HEK293 (cell line): ENCODE results near the gene GRIP1.

Source experiments
- CTCF ChIA-PET: fragments of 350-600 bp; formaldehyde crosslinking; extraction: SDS; loops from one replicate; lab custom pipeline; 2021; ENCODE audit warnings: antibody characterized with exemption; lab: Yijun Ruan, JAX
- POLR2A ChIA-PET: fragments of 300-600 bp; formaldehyde crosslinking; extraction: SDS; loops from one replicate; lab custom pipeline; 2020; ENCODE audit warnings: antibody characterized with exemption, inconsistent platforms; lab: Yijun Ruan, JAX
- H3K27ac ChIP-seq: fragments of 200-500 bp; sonication (Bioruptor generic); 2 replicates; pipeline ENCODE4 v1.5.1; 2014; ENCODE audit warnings: low read depth, low read length, control low read depth, inconsistent platforms; ENCODE audit errors: extremely low read depth
- H3K36me3 ChIP-seq, 2 experiments: fragments of 200-500 bp in 1 of 2; sonication (Bioruptor generic) in 1 of 2; 1 replicate in 1 of 2; 2 replicates in 1 of 2; pipeline ENCODE4 v1.5.1; 2014 to 2017; ENCODE audit warnings: inconsistent platforms in 2 of 2, low read length in 2 of 2; ENCODE audit not compliant: control insufficient read depth in 2 of 2, insufficient read depth in 1 of 2
- H3K4me1 ChIP-seq: fragments of 200-500 bp; sonication (Bioruptor generic); 2 replicates; pipeline ENCODE4 v1.5.1; 2014; ENCODE audit warnings: mild to moderate bottlenecking, low read length, inconsistent platforms; ENCODE audit not compliant: control insufficient read depth, insufficient read depth
- H3K4me3 ChIP-seq: 2 replicates; pipeline ENCODE4 v1.5.1; 2011; ENCODE audit warnings: low read depth, mild to moderate bottlenecking, control low read depth, low read length, moderate library complexity
- H3K9me3 ChIP-seq: fragments of 200-500 bp; sonication (Bioruptor generic); 2 replicates; pipeline ENCODE4 v1.5.1; 2014; ENCODE audit warnings: low read depth, low read length, inconsistent platforms; ENCODE audit not compliant: control insufficient read depth, insufficient read depth
- EGR2 ChIP-seq: fragments of 450-650 bp; formaldehyde crosslinking; IDR thresholded peaks from 2 replicates; pipeline ENCODE4 v1.5.1; 2016; ENCODE audit warnings: low read depth, missing biosample characterization, missing genetic modification characterization
- FEZF1 ChIP-seq: fragments of 450-650 bp; formaldehyde crosslinking; IDR thresholded peaks from 2 replicates; pipeline ENCODE4 v1.5.1; 2016; ENCODE audit warnings: missing biosample characterization, missing genetic modification characterization
- KLF10 ChIP-seq: fragments of 450-650 bp; IDR thresholded peaks from 2 replicates; pipeline ENCODE4 v1.5.1; 2018; ENCODE audit warnings: missing biosample characterization, mild to moderate bottlenecking, missing genetic modification characterization
- SP3 ChIP-seq: fragments of 450-650 bp; formaldehyde crosslinking; IDR thresholded peaks from 2 replicates; pipeline ENCODE4 v1.5.1; 2016; ENCODE audit warnings: missing biosample characterization, missing genetic modification characterization
- ZFHX2 ChIP-seq: fragments of 450-650 bp; formaldehyde crosslinking; conservative IDR thresholded peaks from 2 replicates; pipeline ENCODE4 v1.5.1; 2016; ENCODE audit warnings: missing biosample characterization, missing genetic modification characterization
- ZIC2 ChIP-seq: fragments of 450-650 bp; formaldehyde crosslinking; IDR thresholded peaks from 2 replicates; pipeline ENCODE4 v1.5.1; 2016; ENCODE audit warnings: missing biosample characterization, missing genetic modification characterization
- ZNF155 ChIP-seq: fragments of 450-650 bp; formaldehyde crosslinking; IDR thresholded peaks from 2 replicates; pipeline ENCODE4 v1.5.1; 2016; ENCODE audit warnings: missing biosample characterization, missing genetic modification characterization
- ZNF302 ChIP-seq: fragments of 450-650 bp; formaldehyde crosslinking; IDR thresholded peaks from 2 replicates; pipeline ENCODE4 v1.5.1; 2016; ENCODE audit warnings: missing biosample characterization, missing genetic modification characterization, low read depth
- ZNF341 ChIP-seq: fragments of 450-650 bp; formaldehyde crosslinking; IDR thresholded peaks from 2 replicates; pipeline ENCODE4; 2016; ENCODE audit warnings: low read depth, missing biosample characterization, missing genetic modification characterization
- ZNF423 ChIP-seq: fragments of 450-650 bp; formaldehyde crosslinking; IDR thresholded peaks from 2 replicates; pipeline ENCODE4 v1.5.1; 2016; ENCODE audit warnings: missing biosample characterization, missing genetic modification characterization
- ZNF623 ChIP-seq: fragments of 450-650 bp; formaldehyde crosslinking; IDR thresholded peaks from 2 replicates; pipeline ENCODE4 v1.5.1; 2016; ENCODE audit warnings: missing biosample characterization, missing genetic modification characterization
- ZNF692 ChIP-seq: fragments of 450-650 bp; formaldehyde crosslinking; IDR thresholded peaks from 2 replicates; pipeline ENCODE4 v1.5.1; 2016; ENCODE audit warnings: missing biosample characterization, missing genetic modification characterization
- ZNF76 ChIP-seq: fragments of 450-650 bp; formaldehyde crosslinking; IDR thresholded peaks from 2 replicates; pipeline ENCODE4; 2016; ENCODE audit warnings: low read depth, missing biosample characterization, missing genetic modification characterization, borderline replicate concordance
- ZNF768 ChIP-seq: fragments of 450-650 bp; formaldehyde crosslinking; IDR thresholded peaks from 2 replicates; pipeline ENCODE4 v1.5.1; 2018; ENCODE audit warnings: missing biosample characterization, mild to moderate bottlenecking, missing genetic modification characterization
- ZNF830 ChIP-seq: fragments of 450-650 bp; IDR thresholded peaks from 2 replicates; pipeline ENCODE4 v1.5.0; 2018; ENCODE audit warnings: missing biosample characterization, missing genetic modification characterization, low read depth, mild to moderate bottlenecking, moderate library complexity
- ZNF837 ChIP-seq: fragments of 450-650 bp; formaldehyde crosslinking; IDR thresholded peaks from 2 replicates; pipeline ENCODE4 v1.5.1; 2016; ENCODE audit warnings: missing biosample characterization, missing genetic modification characterization
- TF ChIP-seq, protein P1 (sequence below): fragments of 450-650 bp; formaldehyde crosslinking; conservative IDR thresholded peaks from 2 replicates; pipeline ENCODE4 v1.5.1; 2016; ENCODE audit warnings: low read depth, missing biosample characterization, missing genetic modification characterization
- TF ChIP-seq, protein P2 (sequence below): fragments of 450-650 bp; formaldehyde crosslinking; IDR thresholded peaks from 2 replicates; pipeline ENCODE4 v1.5.1; 2016; ENCODE audit warnings: missing biosample characterization, missing genetic modification characterization

GRIP1 gene

DNA sequence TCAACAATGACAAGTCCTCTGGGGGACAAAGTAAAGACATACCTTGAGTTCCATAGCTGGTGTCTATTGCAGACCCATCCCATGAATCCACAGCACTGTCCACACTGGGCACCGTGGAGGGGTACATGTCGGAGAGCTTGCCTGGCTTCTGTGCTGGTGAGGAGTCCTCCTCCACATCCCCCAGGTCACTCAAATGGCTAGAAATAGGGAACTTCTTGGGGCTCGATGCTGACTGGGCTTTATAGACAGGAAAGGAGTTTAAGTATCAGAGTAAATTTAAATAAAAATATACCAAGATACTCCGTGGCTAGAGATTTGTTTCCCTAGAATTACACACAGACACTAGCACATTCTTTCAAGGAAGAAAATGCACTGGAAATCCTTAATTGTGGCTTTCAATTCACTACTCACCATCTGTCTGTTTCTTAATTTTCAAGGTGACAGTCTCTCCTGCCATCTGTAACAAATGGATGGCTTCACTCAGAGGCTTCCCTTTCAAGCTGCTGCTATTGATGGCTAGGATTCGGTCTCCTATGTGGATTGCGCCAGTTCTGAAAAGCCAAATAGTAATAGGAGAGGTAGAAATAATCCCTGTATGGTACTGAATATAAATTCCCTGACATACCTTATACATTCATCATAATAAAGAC, 286.5 kb downstream of the GRIP1 start (continued):
- TF ChIP-seq, protein P1, sequence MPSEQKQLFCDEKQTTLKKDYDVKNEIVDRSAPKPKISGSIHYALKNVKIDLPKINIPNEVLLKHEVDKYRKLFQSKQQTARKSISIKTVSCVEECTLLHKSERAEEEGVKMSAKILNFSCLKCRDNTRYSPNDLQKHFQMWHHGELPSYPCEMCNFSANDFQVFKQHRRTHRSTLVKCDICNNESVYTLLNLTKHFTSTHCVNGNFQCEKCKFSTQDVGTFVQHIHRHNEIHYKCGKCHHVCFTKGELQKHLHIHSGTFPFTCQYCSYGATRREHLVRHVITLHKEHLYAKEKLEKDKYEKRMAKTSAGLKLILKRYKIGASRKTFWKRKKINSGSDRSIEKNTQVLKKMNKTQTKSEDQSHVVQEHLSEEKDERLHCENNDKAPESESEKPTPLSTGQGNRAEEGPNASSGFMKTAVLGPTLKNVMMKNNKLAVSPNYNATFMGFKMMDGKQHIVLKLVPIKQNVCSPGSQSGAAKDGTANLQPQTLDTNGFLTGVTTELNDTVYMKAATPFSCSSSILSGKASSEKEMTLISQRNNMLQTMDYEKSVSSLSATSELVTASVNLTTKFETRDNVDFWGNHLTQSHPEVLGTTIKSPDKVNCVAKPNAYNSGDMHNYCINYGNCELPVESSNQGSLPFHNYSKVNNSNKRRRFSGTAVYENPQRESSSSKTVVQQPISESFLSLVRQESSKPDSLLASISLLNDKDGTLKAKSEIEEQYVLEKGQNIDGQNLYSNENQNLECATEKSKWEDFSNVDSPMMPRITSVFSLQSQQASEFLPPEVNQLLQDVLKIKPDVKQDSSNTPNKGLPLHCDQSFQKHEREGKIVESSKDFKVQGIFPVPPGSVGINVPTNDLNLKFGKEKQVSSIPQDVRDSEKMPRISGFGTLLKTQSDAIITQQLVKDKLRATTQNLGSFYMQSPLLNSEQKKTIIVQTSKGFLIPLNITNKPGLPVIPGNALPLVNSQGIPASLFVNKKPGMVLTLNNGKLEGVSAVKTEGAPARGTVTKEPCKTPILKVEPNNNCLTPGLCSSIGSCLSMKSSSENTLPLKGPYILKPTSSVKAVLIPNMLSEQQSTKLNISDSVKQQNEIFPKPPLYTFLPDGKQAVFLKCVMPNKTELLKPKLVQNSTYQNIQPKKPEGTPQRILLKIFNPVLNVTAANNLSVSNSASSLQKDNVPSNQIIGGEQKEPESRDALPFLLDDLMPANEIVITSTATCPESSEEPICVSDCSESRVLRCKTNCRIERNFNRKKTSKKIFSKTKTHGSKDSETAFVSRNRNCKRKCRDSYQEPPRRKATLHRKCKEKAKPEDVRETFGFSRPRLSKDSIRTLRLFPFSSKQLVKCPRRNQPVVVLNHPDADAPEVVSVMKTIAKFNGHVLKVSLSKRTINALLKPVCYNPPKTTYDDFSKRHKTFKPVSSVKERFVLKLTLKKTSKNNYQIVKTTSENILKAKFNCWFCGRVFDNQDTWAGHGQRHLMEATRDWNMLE (tag by site-specific recombination): no peak

DNA sequence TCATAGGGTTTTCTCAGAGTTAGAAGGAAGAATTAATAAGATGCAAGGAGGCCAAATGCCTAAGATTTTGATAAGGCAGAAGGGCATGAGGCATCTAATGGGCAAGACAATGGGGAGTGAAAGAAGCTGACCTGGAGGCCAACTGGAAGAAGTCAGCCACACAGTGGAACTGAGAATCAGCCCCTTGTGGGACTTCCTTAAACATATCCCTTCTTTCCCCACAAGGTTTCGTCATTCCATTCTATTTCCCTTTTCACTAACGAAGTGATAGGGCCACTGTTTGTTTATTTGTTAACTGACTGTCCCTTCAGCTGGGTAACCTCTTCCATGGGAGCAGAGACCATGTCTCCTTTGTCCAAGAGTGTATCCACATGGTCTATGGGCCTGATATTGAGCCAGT, 290.4 kb downstream of the GRIP1 start:
- Histone ChIP-seq H3K36me3 (peaks cover 0 to 6% of the 10 kb centered on the region in 2 experiments; a peak in 1 of 3 replicates), H3K27ac (no peak overlapping the region), H3K9me3 (no peaks in the 10 kb centered on the region), H3K4me1 (no peaks in the 10 kb centered on the region), H3K4me3 (no peak overlapping the region)
- ChIA-PET POLR2A (no interaction called here), CTCF (no interaction called here)
- no peak for TF ChIP-seq KLF10 (tag by site-specific recombination)
- TF ChIP-seq ZNF302 (tag by site-specific recombination): no peak
- TF ChIP-seq ZNF623 (tag by site-specific recombination): no peak
- no peak for TF ChIP-seq FEZF1 (tag by site-specific recombination)
- no peak for TF ChIP-seq ZNF341 (tag by site-specific recombination)
- no peak for TF ChIP-seq ZNF768 (tag by site-specific recombination)
- no peak for TF ChIP-seq ZFHX2 (tag by site-specific recombination)
- no peak for TF ChIP-seq EGR2
- no peak for TF ChIP-seq ZNF837 (tag by site-specific recombination)
- TF ChIP-seq ZNF423 (tag by site-specific recombination): no peak
- no peak for TF ChIP-seq ZNF76 (tag by site-specific recombination)
- no peak for TF ChIP-seq SP3
- no peak for TF ChIP-seq ZIC2
- TF ChIP-seq, protein P2, sequence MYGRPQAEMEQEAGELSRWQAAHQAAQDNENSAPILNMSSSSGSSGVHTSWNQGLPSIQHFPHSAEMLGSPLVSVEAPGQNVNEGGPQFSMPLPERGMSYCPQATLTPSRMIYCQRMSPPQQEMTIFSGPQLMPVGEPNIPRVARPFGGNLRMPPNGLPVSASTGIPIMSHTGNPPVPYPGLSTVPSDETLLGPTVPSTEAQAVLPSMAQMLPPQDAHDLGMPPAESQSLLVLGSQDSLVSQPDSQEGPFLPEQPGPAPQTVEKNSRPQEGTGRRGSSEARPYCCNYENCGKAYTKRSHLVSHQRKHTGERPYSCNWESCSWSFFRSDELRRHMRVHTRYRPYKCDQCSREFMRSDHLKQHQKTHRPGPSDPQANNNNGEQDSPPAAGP (tag by site-specific recombination): no peak
- no peak for TF ChIP-seq ZNF692 (tag by site-specific recombination)
- no peak for TF ChIP-seq ZNF155 (tag by site-specific recombination)
- no peak for TF ChIP-seq ZNF830 (tag by site-specific recombination)
